Neural cell (in vitro differentiated cells): ENCODE measurements around the gene NPIPA5. TPM values are rescaled to one million over a fixed set of nuclear protein-coding genes. Genes with fewer than 3 reads are reported as not detected.

ENCODE experiments used
- H2AFZ ChIP-seq: fragments of 200-600, 300-800 bp; sonication (generic), shearing (Covaris generic); 2 replicates; pipeline ENCODE4 v1.6.0; 2014; ENCODE audit warnings: low read depth, mild to moderate bottlenecking, antibody characterized with exemption, low read length, moderate library complexity
- H3F3A ChIP-seq: fragments of 200-600 bp; shearing (Covaris generic); 2 replicates; pipeline ENCODE4 v1.6.1; 2016; ENCODE audit warnings: mild to moderate bottlenecking, moderate library complexity, mixed read lengths, antibody characterized with exemption, low read length; ENCODE audit not compliant: insufficient read depth, poor library complexity, severe bottlenecking
- H3K27ac ChIP-seq: fragments of 200-600, 300-800 bp; sonication (generic), shearing (Covaris generic); 2 replicates; pipeline ENCODE4 v1.5.1; 2014; ENCODE audit warnings: mild to moderate bottlenecking, low read length, moderate library complexity
- H3K27me3 ChIP-seq: fragments of 300-800, 200-600 bp; sonication (generic), shearing (Covaris generic); 2 replicates; pipeline ENCODE4 v1.6.0; 2014; ENCODE audit warnings: mild to moderate bottlenecking, low read depth, low read length, moderate library complexity; ENCODE audit not compliant: insufficient read depth
- H3K36me3 ChIP-seq: fragments of 300-800, 200-600 bp; sonication (generic), shearing (Covaris generic); 2 replicates; pipeline ENCODE4 v1.5.1; 2014; ENCODE audit warnings: mild to moderate bottlenecking, antibody characterized with exemption, low read length, moderate library complexity; ENCODE audit not compliant: insufficient read depth
- H3K4me2 ChIP-seq: fragments of 300-800, 200-600 bp; sonication (generic), shearing (Covaris generic); 2 replicates; pipeline ENCODE4 v1.6.0; 2014; ENCODE audit warnings: mild to moderate bottlenecking, low read length
- H3K4me3 ChIP-seq: fragments of 300-800, 200-600 bp; sonication (generic), shearing (Covaris generic); 2 replicates; pipeline ENCODE4 v1.5.1; 2014; ENCODE audit warnings: mild to moderate bottlenecking, low read length, moderate library complexity
- H3K79me2 ChIP-seq: fragments of 200-600 bp; shearing (Covaris generic); replicated peaks from 2 replicates; pipeline ENCODE4 v1.6.0; 2014; ENCODE audit warnings: mild to moderate bottlenecking, low read length, moderate library complexity; ENCODE audit not compliant: insufficient read depth
- H3K9ac ChIP-seq: fragments of 300-800, 200-600 bp; sonication (generic), shearing (Covaris generic); 2 replicates; pipeline ENCODE4 v1.6.1; 2016; ENCODE audit warnings: mild to moderate bottlenecking, low read length, mixed read lengths
- H3K9me2 ChIP-seq: fragments of 200-600 bp; shearing (Covaris generic); 2 replicates; pipeline ENCODE4 v1.6.1; 2016; ENCODE audit warnings: mild to moderate bottlenecking, low read length, mixed read lengths; ENCODE audit not compliant: insufficient read depth
- H3K9me3 ChIP-seq: fragments of 200-600, 300-800 bp; sonication (generic), shearing (Covaris generic); 2 replicates; pipeline ENCODE4 v1.6.1; 2016; ENCODE audit warnings: mild to moderate bottlenecking, mixed run types, low read length, moderate library complexity, mixed read lengths
- H4K20me1 ChIP-seq: fragments of 200-600 bp; shearing (Covaris generic); 2 replicates; pipeline ENCODE4 v1.6.1; 2016; ENCODE audit warnings: mild to moderate bottlenecking, mixed run types; ENCODE audit not compliant: insufficient read depth
- CTCF ChIP-seq: fragments of 450-650 bp; IDR thresholded peaks from 2 replicates; pipeline ENCODE4 v1.5.1; 2014; ENCODE audit warnings: antibody characterized with exemption, mild to moderate bottlenecking, moderate library complexity; ENCODE audit not compliant: poor library complexity, severe bottlenecking
- EP300 ChIP-seq: fragments of 450-650 bp; conservative IDR thresholded peaks from 2 replicates; pipeline ENCODE4 v1.6.1; 2014; ENCODE audit warnings: antibody characterized with exemption, mild to moderate bottlenecking, moderate library complexity; ENCODE audit not compliant: poor library complexity, severe bottlenecking
- EZH2 ChIP-seq: fragments of 200-600, 300-800 bp; shearing (Covaris generic), sonication (generic); IDR thresholded peaks from 2 replicates; pipeline ENCODE4 v1.6.1; 2014; ENCODE audit warnings: antibody characterized with exemption, low read length, borderline replicate concordance, mild to moderate bottlenecking; ENCODE audit not compliant: insufficient read depth, poor library complexity, severe bottlenecking
- MXI1 ChIP-seq: fragments of 450-650 bp; conservative IDR thresholded peaks from 2 replicates; pipeline ENCODE4 v1.6.1; 2014; ENCODE audit warnings: antibody characterized with exemption, mild to moderate bottlenecking; ENCODE audit not compliant: poor library complexity, severe bottlenecking
- POLR2AphosphoS5 ChIP-seq: IDR thresholded peaks from 2 replicates; pipeline ENCODE4 v1.6.1; 2012
- RAD21 ChIP-seq: fragments of 450-650 bp; conservative IDR thresholded peaks from 2 replicates; pipeline ENCODE4 v1.6.1; 2014; ENCODE audit warnings: antibody characterized with exemption, mild to moderate bottlenecking, moderate library complexity
- REST ChIP-seq: IDR thresholded peaks from 2 replicates; pipeline ENCODE4 v1.6.1; 2012; ENCODE audit warnings: borderline replicate concordance
- SMC3 ChIP-seq: fragments of 450-650 bp; conservative IDR thresholded peaks from 2 replicates; pipeline ENCODE4 v1.6.1; 2014; ENCODE audit warnings: antibody characterized with exemption, mild to moderate bottlenecking, moderate library complexity; ENCODE audit not compliant: poor library complexity
- TAF1 ChIP-seq: IDR thresholded peaks from 2 replicates; pipeline ENCODE4 v1.6.1; 2012; ENCODE audit warnings: low read depth
- polyA plus RNA-seq: library from polyadenylated mRNA; depleted of rRNA; stranded (reverse); fragments of >200 nt; gene quantifications from 2 replicates; pipeline ENCODE4 v1.2.3, GENCODE V29; 2014

NPIPA5 gene
- polyA plus RNA-seq, 1 donor from 2014 or later = 27.2 TPM

- H3K27me3 ChIP-seq = peaks cover 3% of the 10 kb centered on the region
- TF ChIP-seq EP300 (no peak), REST (no peak), CTCF (no peak), MXI1 (no peak), EZH2 (no peak), POLR2AphosphoS5 (no peak)
- no peak overlapping the region for H2AFZ ChIP-seq
- H3K79me2 ChIP-seq = no peaks in the 10 kb centered on the region
- H3K9me3 ChIP-seq = no peaks in the 10 kb centered on the region
- no peak overlapping the region for H3K9ac ChIP-seq
- H4K20me1 ChIP-seq = no peaks in the 10 kb centered on the region
- no peak overlapping the region for H3K4me3 ChIP-seq
- H3K27ac ChIP-seq = no peak overlapping the region
- no peak overlapping the region for H3K4me2 ChIP-seq
- no peaks in the 10 kb centered on the region for H3K9me2 ChIP-seq
- H3K36me3 ChIP-seq = no peaks in the 10 kb centered on the region
- no peaks in the 10 kb centered on the region for H3F3A ChIP-seq
Observed at GRCh38 chr16:15399317-15399716, 21.2 kb upstream of the NPIPA5 start.

GRCh38 chr16:15398618-15399316, 20.7 kb upstream of the NPIPA5 start:
- H3K9me2 ChIP-seq = no peaks in the 10 kb centered on the region
- no peak overlapping the region for H2AFZ ChIP-seq
- peaks cover 3% of the 10 kb centered on the region for H3K27me3 ChIP-seq
- TF ChIP-seq EZH2 (no peak), REST (no peak), SMC3 (no peak), CTCF (no peak), MXI1 (no peak), RAD21 (no peak), TAF1 (no peak), POLR2AphosphoS5 (no peak), EP300 (no peak)
- no peak overlapping the region for H3K9ac ChIP-seq
- no peaks in the 10 kb centered on the region for H3K79me2 ChIP-seq
- H3K27ac ChIP-seq = no peak overlapping the region
- no peak overlapping the region for H3K4me2 ChIP-seq
- no peaks in the 10 kb centered on the region for H3F3A ChIP-seq
- no peaks in the 10 kb centered on the region for H3K9me3 ChIP-seq
- H4K20me1 ChIP-seq = no peaks in the 10 kb centered on the region
- no peaks in the 10 kb centered on the region for H3K36me3 ChIP-seq
- H3K4me3 ChIP-seq = no peak overlapping the region
